K562 (cell line): Measurements from ENCODE around the gene ZNF626. TPM values are rescaled to one million over a fixed set of nuclear protein-coding genes. Genes with fewer than 3 reads are reported as not detected.

Experiments used
- ATAC-seq: fragments of 200-7000 bp; cut with Tn5 transposase; 3 replicates; pipeline ENCODE4 v1.9.1; 2020; ENCODE audit warnings: moderate library complexity
- BruUV-seq: library from RNA; stranded (reverse); fragments of 400-500 nt; replicated peaks from 2 replicates; lab custom pipeline; 2021; lab: Mats Ljungman, UMichigan
- CTCF ChIA-PET: fragments of 300-600 bp; formaldehyde crosslinking; extraction: SDS; loops from one replicate; lab custom pipeline; 2021; ENCODE audit warnings: low intra/inter-chr PET ratio; lab: Yijun Ruan, JAX
- POLR2A ChIA-PET: fragments of 300-600, 350-650 bp; sonication (Branson Sonifier 250); formaldehyde crosslinking; extraction: SDS; loops from one replicate; lab custom pipeline; 2021; ENCODE audit warnings: antibody characterized with exemption, inconsistent platforms; lab: Yijun Ruan, JAX
- DNase-seq, 4 experiments: peaks; one replicate each; pipeline versions ENCODE4 v3.0.0 to v3.0.0-alpha.2; 2011 to 2018; ENCODE audit warnings: low spot score in 3 of 4, mixed read lengths in 3 of 4; ENCODE audit errors: extremely low read depth in 1 of 4
- FAIRE-seq: peaks from 2 replicates; lab custom pipeline; 2011; peaks lifted over from hg19 to GRCh38; lab: Jason Lieb, UNC
- H2AFZ ChIP-seq: 2 replicates; pipeline ENCODE4 v1.6.0; 2011; ENCODE audit warnings: low read depth, low read length, control low read depth, inconsistent platforms
- H3K27ac ChIP-seq: fragments of 200-600 bp; 3 replicates; pipeline ENCODE4 v1.8.0; 2011; ENCODE audit warnings: low read depth, mild to moderate bottlenecking, control low read depth, inconsistent platforms, low read length, moderate library complexity, mixed read lengths; ENCODE audit errors: extremely low read depth
- H3K27me3 ChIP-seq, 2 experiments: fragments of 300-600 bp in 1 of 2; 2 replicates in 1 of 2; 3 replicates in 1 of 2; pipeline versions ENCODE4 v1.6.0 to v1.8.0; 2011; ENCODE audit warnings: inconsistent platforms in 2 of 2, low read length in 2 of 2, mild to moderate bottlenecking in 1 of 2, mixed read lengths in 1 of 2, moderate library complexity in 1 of 2; ENCODE audit not compliant: control insufficient read depth in 2 of 2, insufficient read depth in 2 of 2
- H3K36me3 ChIP-seq: fragments of 300-600 bp; 3 replicates; pipeline ENCODE4 v1.8.0; 2011; ENCODE audit warnings: mild to moderate bottlenecking, low read length, inconsistent platforms; ENCODE audit not compliant: control insufficient read depth, insufficient read depth
- H3K4me1 ChIP-seq, 2 experiments: fragments of 200-600 bp in 1 of 2; replicated peaks in 1 of 2; 2 replicates in 1 of 2; 3 replicates in 1 of 2; pipeline versions ENCODE4 v1.5.1 to v1.8.0; 2011; ENCODE audit warnings: inconsistent platforms in 2 of 2, low read length in 2 of 2, mild to moderate bottlenecking in 1 of 2, mixed read lengths in 1 of 2, moderate library complexity in 1 of 2; ENCODE audit not compliant: control insufficient read depth in 2 of 2, insufficient read depth in 2 of 2
- H3K4me2 ChIP-seq: 2 replicates; pipeline ENCODE4 v1.6.1; 2011; ENCODE audit warnings: low read length, control low read depth, inconsistent platforms, mixed read lengths; ENCODE audit not compliant: insufficient read depth
- H3K4me3 ChIP-seq: fragments of 200-600 bp; sonication (generic), shearing (Covaris generic); 2 replicates; pipeline ENCODE4 v1.5.1; 2016; ENCODE audit warnings: control low read depth, inconsistent platforms
- H3K79me2 ChIP-seq: fragments of 200-600 bp; 3 replicates; pipeline ENCODE4 v1.8.0; 2011; ENCODE audit warnings: low read length, inconsistent platforms; ENCODE audit not compliant: control insufficient read depth, insufficient read depth
- H3K9ac ChIP-seq, 2 experiments: 2 replicates each; pipeline versions ENCODE4 v1.6.0 to v1.6.1; 2011; ENCODE audit warnings: low read depth in 2 of 2, low read length in 2 of 2, control low read depth in 1 of 2, inconsistent platforms in 1 of 2, mild to moderate bottlenecking in 1 of 2, mixed read lengths in 1 of 2; ENCODE audit not compliant: insufficient read depth in 1 of 2
- H3K9me1 ChIP-seq: one replicate; pipeline ENCODE4 v1.6.0; 2011; ENCODE audit warnings: inconsistent platforms, mild to moderate bottlenecking, low read length, moderate library complexity; ENCODE audit not compliant: control insufficient read depth, insufficient read depth
- H3K9me3 ChIP-seq: replicated peaks from 2 replicates; pipeline ENCODE4 v1.5.1; 2011; ENCODE audit warnings: low read depth, low read length, inconsistent platforms; ENCODE audit not compliant: control insufficient read depth, insufficient read depth
- H4K20me1 ChIP-seq: replicated peaks from 2 replicates; pipeline ENCODE4 v1.6.1; 2011; ENCODE audit warnings: low read length, inconsistent platforms, mixed read lengths; ENCODE audit not compliant: control insufficient read depth, insufficient read depth
- ATF3 ChIP-seq, 2 experiments: fragments of 450-650 bp in 1 of 2; sonication (generic) in 1 of 2; formaldehyde crosslinking in 1 of 2; IDR thresholded peaks in 1 of 2; conservative IDR thresholded peaks in 1 of 2; 2 replicates each; pipeline versions ENCODE4 v1.6.1 to v1.8.1; 2016 to 2023; ENCODE audit warnings: mild to moderate bottlenecking in 2 of 2, moderate library complexity in 2 of 2, inconsistent platforms in 1 of 2, missing genetic modification reagents in 1 of 2
- CEBPG ChIP-seq, 3 experiments: fragments of 200-800 bp in 1 of 3; sonication (Bioruptor generic) in 1 of 3; sonication (generic) in 1 of 3; formaldehyde crosslinking in 1 of 3; IDR thresholded peaks in 2 of 3; conservative IDR thresholded peaks in 1 of 3; 2 replicates each; pipeline versions ENCODE4 v1.6.1 to v1.8.0; 2016 to 2022; ENCODE audit warnings: missing compliant biosample characterization in 2 of 3, missing genetic modification characterization in 2 of 3, mild to moderate bottlenecking in 1 of 3, missing genetic modification reagents in 1 of 3
- ZHX1 ChIP-seq: fragments of 150-350 bp; conservative IDR thresholded peaks from 2 replicates; pipeline ENCODE4 v1.6.1; 2014; ENCODE audit warnings: low read length
- WGBS: fragments of 100-300 bp; shearing (Covaris generic); methylation state at CpG from one replicate; pipeline ENCODE4 v1.1.6; 2016; ENCODE audit warnings: low coverage, mixed read lengths; ENCODE audit not compliant: insufficient coverage; ENCODE audit errors: missing lambda C conversion rate; 5-methylcytosine and 5-hydroxymethylcytosine counted together
- in situ Hi-C: fragments of 300-500 bp; cut with MboI; formaldehyde crosslinking; loops from 4 replicates; pipeline ENCODE4 v1.15.0; 2018; ENCODE audit warnings: inconsistent platforms, mixed read lengths
- intact Hi-C: fragments of 100-400 bp; cut with micrococcal nuclease; formaldehyde crosslinking; loops from 2 replicates; pipeline ENCODE4 v1.14.2; 2022
- polyA plus RNA-seq, 8 experiments: library from polyadenylated mRNA; depleted of rRNA in 4 of 8; stranded (reverse) in 5 of 8; unstranded in 3 of 8; fragments of >200 nt; fragmentation: Nextera tagmentation in 2 of 8; fragmentation: Illumina TruSeq in 1 of 8; extraction: Ambion mirVana in 2 of 8; extraction: Trizol in 1 of 8; gene quantifications; 2 replicates each; pipeline versions ENCODE4 v1.2.1 to v1.2.3, GENCODE V29; 2011 to 2014; ENCODE audit warnings: inconsistent platforms in 1 of 8, missing spikeins in 1 of 8
- total RNA-seq, 7 experiments: library from RNA; depleted of rRNA in 6 of 7; stranded (reverse); fragments of >200 nt in 6 of 7; fragmentation: Illumina TruSeq in 2 of 7; extraction: Trizol in 2 of 7; gene quantifications; 2 replicates each; pipeline versions ENCODE4 v1.2.1 to v1.2.3, GENCODE V29; 2011 to 2021; ENCODE audit warnings: low replicate concordance in 1 of 7

ZNF626 gene
- total and polyA plus RNA-seq, 9 of the 15 experiments (the other 6 are each of a cell fraction or from before 2014, with no cell fraction given) = 1.6 to 7.7 (median 4.1) TPM

- DNase-seq (no peak), ATAC-seq (no peak)
- CTCF ChIA-PET = no interaction called here
- in situ Hi-C loops = no loop called here
- Histone ChIP-seq H3K4me2 (no peak overlapping the region), H4K20me1 (no peaks in the 10 kb centered on the region), H3K27ac (no peak overlapping the region), H3K4me3 (no peak overlapping the region)
- WGBS = 48% methylated on average over 2 of the region's 2 CpGs
- TF ChIP-seq CEBPG (CRISPR knock-in tag; IDR thresholded peaks at IDR 0.05) (no peak), CEBPG (tag; conservative IDR thresholded peaks at IDR 0.05 in 1 of 2, IDR thresholded peaks at IDR 0.05 in 1 of 2) (peak in 1 of 2 experiments; percentile 71; a peak in 2 of 4 replicates), ZHX1 (no peak), ATF3 (IDR thresholded peaks at IDR 0.05) (peak; percentile 60), ATF3 (CRISPR knock-in tag; conservative IDR thresholded peaks at IDR 0.05) (no peak)
- TF ChIP-seq, all 486 proteins: peak for 2
- no peaks in the 10 kb centered on the region for H3K9me1 ChIP-seq
- intact Hi-C loops = no loop called here
- H3K9ac ChIP-seq = no peak overlapping the region
- no peak overlapping the region for H2AFZ ChIP-seq
- BruUV-seq = no TSS peak
- H3K9me3 ChIP-seq = 0 out of 2 replicates have a peak, but pooled peaks cover 9% of the 10 kb centered on the region
- no peaks in the 10 kb centered on the region for H3K4me1 ChIP-seq
- H3K36me3 ChIP-seq = peaks cover 21% of the 10 kb centered on the region; the same call in 2 of the 3 replicates
- POLR2A ChIA-PET = no interaction called here
- H3K27me3 ChIP-seq = no peaks in the 10 kb centered on the region
- no peaks in the 10 kb centered on the region for H3K79me2 ChIP-seq
- no peak for FAIRE-seq
Measured at GRCh38 chr19:20640545-20640944, 20.8 kb downstream of the ZNF626 start.
